IMR-90 (cell line): Measurements from ENCODE around the gene RELCH. TPM values are rescaled to one million over a fixed set of nuclear protein-coding genes. Genes with fewer than 3 reads are reported as not detected.

ENCODE experiments used
- ATAC-seq: fragments of 200-7000 bp; cut with Tn5 transposase; 2 replicates; pipeline ENCODE4 v1.9.1; 2020; ENCODE audit warnings: low read depth, mild to moderate bottlenecking, moderate library complexity
- BruUV-seq: library from RNA; stranded (reverse); fragments of 400-500 nt; replicated peaks from 2 replicates; lab custom pipeline; 2021; lab: Mats Ljungman, UMichigan
- CTCF ChIA-PET: fragments of 300-600 bp; formaldehyde crosslinking; extraction: SDS; loops from one replicate; lab custom pipeline; 2021; ENCODE audit warnings: antibody characterized with exemption; lab: Yijun Ruan, JAX
- POLR2A ChIA-PET: fragments of 300-600 bp; sonication (Branson Sonifier 250); formaldehyde crosslinking; loops from one replicate; lab custom pipeline; 2022; ENCODE audit warnings: antibody characterized with exemption; ENCODE audit not compliant: unreplicated experiment; lab: Charles Lee
- DNase-seq: peaks from one replicate; pipeline ENCODE4 v3.0.0; 2013
- H2AFZ ChIP-seq: replicated peaks from 2 replicates; pipeline ENCODE3; 2013; ENCODE audit warnings: low read length, mild to moderate bottlenecking; ENCODE audit not compliant: poor library complexity
- H2AK5ac ChIP-seq: 2 replicates; pipeline ENCODE4 v1.6.1; 2013; ENCODE audit warnings: low read depth, low read length, inconsistent platforms
- H2AK9ac ChIP-seq: replicated peaks from 2 replicates; pipeline ENCODE3; 2013; ENCODE audit warnings: mild to moderate bottlenecking, low read depth, low read length, moderate library complexity; ENCODE audit not compliant: poor library complexity
- H2BK120ac ChIP-seq: 2 replicates; pipeline ENCODE4 v1.6.1; 2013; ENCODE audit warnings: low read depth, low read length, inconsistent platforms
- H2BK15ac ChIP-seq: 3 replicates; pipeline ENCODE4 v1.6.1; 2013; ENCODE audit warnings: low read depth, low read length, inconsistent platforms
- H2BK20ac ChIP-seq: 2 replicates; pipeline ENCODE4 v1.6.1; 2013; ENCODE audit warnings: low read depth, mild to moderate bottlenecking, inconsistent platforms, low read length, moderate library complexity
- H2BK5ac ChIP-seq: 2 replicates; pipeline ENCODE4 v1.6.1; 2013; ENCODE audit warnings: mild to moderate bottlenecking, low read depth, low read length, inconsistent platforms; ENCODE audit not compliant: poor library complexity, severe bottlenecking
- H3K14ac ChIP-seq: replicated peaks from 2 replicates; pipeline ENCODE4 v1.6.1; 2013; ENCODE audit warnings: low read depth, low read length, inconsistent platforms
- H3K18ac ChIP-seq: 2 replicates; pipeline ENCODE4 v1.6.1; 2013; ENCODE audit warnings: low read depth, low read length, control low read depth
- H3K23ac ChIP-seq: 2 replicates; pipeline ENCODE4 v1.6.1; 2013; ENCODE audit warnings: low read depth, low read length, inconsistent platforms
- H3K27ac ChIP-seq: 2 replicates; pipeline ENCODE4 v1.5.1; 2013; ENCODE audit warnings: mild to moderate bottlenecking, control low read depth, low read length; ENCODE audit not compliant: insufficient read depth
- H3K27me3 ChIP-seq: 2 replicates; pipeline ENCODE4 v1.6.1; 2013; ENCODE audit warnings: low read length; ENCODE audit not compliant: control insufficient read depth, insufficient read depth
- H3K36me3 ChIP-seq: 2 replicates; pipeline ENCODE4 v1.6.1; 2013; ENCODE audit warnings: low read length, mixed read lengths; ENCODE audit not compliant: control insufficient read depth, insufficient read depth
- H3K4ac ChIP-seq: 2 replicates; pipeline ENCODE4 v1.6.1; 2013; ENCODE audit warnings: low read depth, low read length, inconsistent platforms
- H3K4me1 ChIP-seq: 2 replicates; pipeline ENCODE4 v1.6.1; 2013; ENCODE audit warnings: low read length, mixed read lengths; ENCODE audit not compliant: control insufficient read depth, insufficient read depth
- H3K4me2 ChIP-seq: 2 replicates; pipeline ENCODE4 v1.6.1; 2013; ENCODE audit warnings: low read depth, mild to moderate bottlenecking, control low read depth, low read length, moderate library complexity
- H3K4me3 ChIP-seq: 2 replicates; pipeline ENCODE4 v1.5.1; 2013; ENCODE audit warnings: low read depth, mild to moderate bottlenecking, control low read depth, low read length, moderate library complexity; ENCODE audit not compliant: insufficient read depth
- H3K56ac ChIP-seq: 2 replicates; pipeline ENCODE4 v1.6.1; 2013; ENCODE audit warnings: low read length, inconsistent platforms; ENCODE audit not compliant: insufficient read depth; ENCODE audit errors: extremely low read depth
- H3K79me1 ChIP-seq, 2 experiments: 2 replicates each; pipeline ENCODE4 v1.6.1; 2013; ENCODE audit warnings: low read length in 2 of 2, inconsistent platforms in 1 of 2, low read depth in 1 of 2
- H3K9ac ChIP-seq: 2 replicates; pipeline ENCODE4 v1.6.1; 2013; ENCODE audit warnings: low read depth, low read length, control low read depth
- H3K9me1 ChIP-seq: 2 replicates; pipeline ENCODE4 v1.6.1; 2013; ENCODE audit warnings: low read length, inconsistent platforms; ENCODE audit not compliant: insufficient read depth
- H3K9me3 ChIP-seq: 2 replicates; pipeline ENCODE4 v1.6.1; 2013; ENCODE audit warnings: low read length; ENCODE audit not compliant: control insufficient read depth, insufficient read depth
- H4K20me1 ChIP-seq: 2 replicates; pipeline ENCODE4 v1.6.1; 2013; ENCODE audit warnings: low read length, inconsistent platforms; ENCODE audit not compliant: insufficient read depth
- H4K5ac ChIP-seq: 2 replicates; pipeline ENCODE4 v1.6.1; 2013; ENCODE audit warnings: mild to moderate bottlenecking, low read depth, low read length, control low read depth
- H4K8ac ChIP-seq, 2 experiments: 2 replicates each; pipeline ENCODE4 v1.6.1; 2013; ENCODE audit warnings: low read depth in 2 of 2, low read length in 2 of 2, control low read depth in 1 of 2, inconsistent platforms in 1 of 2
- H4K91ac ChIP-seq: 2 replicates; pipeline ENCODE4 v1.6.1; 2013; ENCODE audit warnings: low read depth, low read length, inconsistent platforms; ENCODE audit not compliant: insufficient read depth
- MAFK ChIP-seq: IDR thresholded peaks from 2 replicates; pipeline ENCODE4 v1.6.1; 2012; ENCODE audit warnings: low read depth, low read length, improper control_type of control experiment
- NFE2L2 ChIP-seq: fragments of 150-350 bp; IDR thresholded peaks from 2 replicates; pipeline ENCODE4 v1.6.1; 2016; ENCODE audit warnings: low read depth, mild to moderate bottlenecking, low read length
- WGBS, 2 experiments: methylation state at CpG; one replicate each; pipeline versions ENCODE4 v1.1.5 to v1.1.7; 2013; ENCODE audit warnings: missing lambda C conversion rate in 2 of 2; ENCODE audit not compliant: insufficient read length in 1 of 2; ENCODE audit errors: extremely low coverage in 2 of 2; 5-methylcytosine and 5-hydroxymethylcytosine counted together
- dilution Hi-C: fragments of 300-500 bp; cut with HindIII; formaldehyde crosslinking; loops from one replicate; pipeline ENCODE4 v1.14.3; 2018; ENCODE audit warnings: low sequenced_read_pairs; ENCODE audit not compliant: unreplicated experiment
- in situ Hi-C: fragments of 300-500 bp; cut with MboI; formaldehyde crosslinking; loops from 3 replicates; pipeline ENCODE4 v1.14.3; 2019; ENCODE audit warnings: low sequenced_read_pairs, inconsistent platforms, mixed read lengths
- intact Hi-C: fragments of 100-400 bp; cut with micrococcal nuclease; formaldehyde crosslinking; loops from 2 replicates; pipeline ENCODE4 v1.10.0; 2022
- polyA plus RNA-seq, 3 experiments: library from polyadenylated mRNA; depleted of rRNA; stranded (reverse); fragments of >200 nt; gene quantifications; 2 replicates each; pipeline ENCODE4 v1.2.3, GENCODE V29; 2012; ENCODE audit warnings: low replicate concordance in 1 of 3
- total RNA-seq: library from RNA; depleted of rRNA; stranded (reverse); fragments of >200 nt; gene quantifications from 2 replicates; pipeline ENCODE4 v1.2.3, GENCODE V29; 2012
- TF ChIP-seq, protein P1 (sequence below): fragments of 150-350 bp; IDR thresholded peaks from 2 replicates; pipeline ENCODE4 v1.6.1; 2017; ENCODE audit warnings: mild to moderate bottlenecking, antibody characterized with exemption, low read length, low read depth

The RELCH gene
- total and polyA plus RNA-seq, 2 of the 4 experiments (the other 2 are of a cell fraction): 14.4 to 52.5 TPM

DNA sequence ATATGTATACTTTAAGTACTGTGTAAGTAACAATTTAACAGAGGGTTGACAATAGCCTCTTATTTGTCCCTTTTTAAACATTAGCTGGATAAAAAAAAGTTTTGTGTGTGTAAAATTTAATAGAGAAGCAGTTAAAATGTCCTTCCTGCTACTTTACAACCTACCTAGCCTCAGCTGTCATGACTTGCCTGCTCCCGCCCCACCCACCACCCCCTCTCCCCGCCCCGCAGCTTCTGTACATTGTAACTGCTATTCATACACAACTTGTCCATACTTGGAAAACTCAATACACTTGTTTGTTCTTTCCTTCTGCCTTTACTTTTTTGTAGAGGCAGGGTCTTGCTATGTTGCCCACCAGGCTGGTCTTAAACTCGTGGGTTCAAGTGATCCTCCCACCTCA lies 19.5 kb downstream of the RELCH start:
- Histone ChIP-seq H2AFZ (no peak overlapping the region), H4K91ac (no peak overlapping the region), H3K4ac (no peak overlapping the region), H3K36me3 (no peaks in the 10 kb centered on the region), H3K4me2 (no peak overlapping the region), H3K79me1 (peaks cover 30 to 38% of the 10 kb centered on the region in 2 experiments), H3K4me1 (no peaks in the 10 kb centered on the region), H3K4me3 (no peak overlapping the region), H3K18ac (no peak overlapping the region), H2BK5ac (no peak overlapping the region), H3K14ac (no peak overlapping the region), H4K5ac (no peak overlapping the region), H4K8ac (no peak overlapping the region), H2BK20ac (no peak overlapping the region), H3K9ac (no peak overlapping the region), H3K9me3 (no peaks in the 10 kb centered on the region), H3K9me1 (peaks cover 5% of the 10 kb centered on the region; the same call in 1 of the 2 replicates), H2BK120ac (no peak overlapping the region), H2BK15ac (no peak overlapping the region), H3K27ac (no peak overlapping the region), H3K23ac (no peak overlapping the region), H4K20me1 (peaks cover 14% of the 10 kb centered on the region; the same call in 1 of the 2 replicates), H3K27me3 (no peaks in the 10 kb centered on the region), H2AK5ac (no peak overlapping the region), H2AK9ac (no peak overlapping the region), H3K56ac (no peak overlapping the region)
- intact Hi-C loops: no loop called here
- dilution Hi-C loops: no loop called here
- in situ Hi-C loops: no loop called here
- no CpG with 5 or more reads among the region's 4 CpGs for WGBS, 2 experiments
- POLR2A ChIA-PET: no interaction called here
- no peak for DNase-seq
- TF ChIP-seq NFE2L2: no peak
- TF ChIP-seq MAFK: no peak
- TF ChIP-seq, protein P1, sequence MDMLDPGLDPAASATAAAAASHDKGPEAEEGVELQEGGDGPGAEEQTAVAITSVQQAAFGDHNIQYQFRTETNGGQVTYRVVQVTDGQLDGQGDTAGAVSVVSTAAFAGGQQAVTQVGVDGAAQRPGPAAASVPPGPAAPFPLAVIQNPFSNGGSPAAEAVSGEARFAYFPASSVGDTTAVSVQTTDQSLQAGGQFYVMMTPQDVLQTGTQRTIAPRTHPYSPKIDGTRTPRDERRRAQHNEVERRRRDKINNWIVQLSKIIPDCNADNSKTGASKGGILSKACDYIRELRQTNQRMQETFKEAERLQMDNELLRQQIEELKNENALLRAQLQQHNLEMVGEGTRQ: no peak
- ATAC-seq: no peak
- no TSS peak for BruUV-seq
- CTCF ChIA-PET: no interaction called here
